Neural crest cell (in vitro differentiated cells): ENCODE measurements around the gene PDYN. TPM values are rescaled to one million over a fixed set of nuclear protein-coding genes. Genes with fewer than 3 reads are reported as not detected.
"Not testable (repeated sequence)": the region's sequence is repeated elsewhere in the genome, so short reads cannot be mapped to it uniquely, and the experiment has no call there.

Experiments used
- DNase-seq: peaks from one replicate; pipeline ENCODE4 v3.0.0; 2021; ENCODE audit warnings: low read depth, mixed read lengths, low spot score
- H3K27ac Mint-ChIP-seq: one replicate; pipeline ENCODE4 v1.8.0; 2021; ENCODE audit warnings: mild to moderate bottlenecking, mixed read lengths; ENCODE audit not compliant: unreplicated experiment
- H3K27me3 Mint-ChIP-seq: 2 replicates; pipeline ENCODE4 v1.8.0; 2021; ENCODE audit warnings: low read depth, mild to moderate bottlenecking, mixed read lengths
- H3K36me3 Mint-ChIP-seq: 2 replicates; pipeline ENCODE4 v1.8.0; 2021; ENCODE audit warnings: low read depth, mild to moderate bottlenecking, mixed read lengths
- H3K4me1 Mint-ChIP-seq: 2 replicates; pipeline ENCODE4 v1.8.0; 2021; ENCODE audit warnings: mixed read lengths
- H3K4me3 Mint-ChIP-seq: one replicate; pipeline ENCODE4 v1.8.0; 2021; ENCODE audit warnings: mild to moderate bottlenecking, mixed read lengths
- H3K9me3 Mint-ChIP-seq: 2 replicates; pipeline ENCODE4 v1.8.0; 2021; ENCODE audit warnings: mixed read lengths
- CTCF ChIP-seq: fragments of 200-600 bp; sonication (generic); conservative IDR thresholded peaks from 2 replicates; pipeline ENCODE4 v1.5.0; 2021; ENCODE audit warnings: antibody characterized with exemption, mild to moderate bottlenecking
- long read RNA-seq: library from polyadenylated mRNA; unstranded; transcript quantifications from one replicate; pipeline ENCODE4 v2.0.0, GENCODE V29; 2020
- total RNA-seq: library from RNA; stranded (reverse); gene quantifications from 2 replicates; pipeline ENCODE4 v1.2.1, GENCODE V29; 2021

PDYN gene
- 0.55 and 0.63 TPM in 2 replicates for total RNA-seq
- long read RNA-seq, partial matches to known transcripts, result 0 of 2 reads
- long read RNA-seq, other reads (novel, unspliced or antisense), result 2 of 2 reads

GRCh38 chr20:1993986-1994385, at the start of gene PDYN:
TSS of gene PDYN (minus strand) at chr20:1994058. CDS start at chr20:1983084, 10,974 bp downstream.
- DNase-seq, result peak; percentile 23
- no peaks in the 10 kb centered on the region for H3K9me3 Mint-ChIP-seq

GRCh38 chr20:2042400-2042799, 48.5 kb upstream of the PDYN start:
- Mint-ChIP-seq H3K4me3 (no peak overlapping the region), H3K27ac (no peak overlapping the region), H3K9me3 (peaks cover 2% of the 10 kb centered on the region), H3K27me3 (peaks cover 27% of the 10 kb centered on the region), H3K36me3 (no peaks in the 10 kb centered on the region), H3K4me1 (no peaks in the 10 kb centered on the region)
- no peak for DNase-seq
- TF ChIP-seq CTCF, result no peak

More at GRCh38 chr20:1993986-1994385, at the start of gene PDYN:
- Mint-ChIP-seq H3K36me3 (no peaks in the 10 kb centered on the region), H3K4me3 (no peak within 1 kb of the TSS), H3K4me1 (peaks cover 15% of the 10 kb centered on the region), H3K27me3 (peaks cover 59% of the 10 kb centered on the region), H3K27ac (no peak within 1 kb of the TSS)
- no peak for TF ChIP-seq CTCF

GRCh38 chr20:2038161-2038560, 44.3 kb upstream of the PDYN start:
- H3K9me3 Mint-ChIP-seq, result peaks cover 2% of the 10 kb centered on the region
- no peaks in the 10 kb centered on the region for H3K4me1 Mint-ChIP-seq
- no peak for DNase-seq
- TF ChIP-seq CTCF, result no peak
- no peak overlapping the region for H3K27ac Mint-ChIP-seq
- H3K36me3 Mint-ChIP-seq, result no peaks in the 10 kb centered on the region
- H3K27me3 Mint-ChIP-seq, result peaks cover 35% of the 10 kb centered on the region
- H3K4me3 Mint-ChIP-seq, result no peak overlapping the region

- Mint-ChIP-seq H3K27me3 (peaks cover 35% of the 10 kb centered on the region), H3K9me3 (peaks cover 2% of the 10 kb centered on the region), H3K27ac (no peak overlapping the region), H3K36me3 (no peaks in the 10 kb centered on the region), H3K4me1 (peaks cover under 1% of the 10 kb centered on the region), H3K4me3 (no peak overlapping the region)
- TF ChIP-seq CTCF, result no peak
- DNase-seq, result no peak
Observed at GRCh38 chr20:2037296-2037914, 43.5 kb upstream of the PDYN start.

- not testable (repeated sequence) for H3K27ac Mint-ChIP-seq, H3K4me3 Mint-ChIP-seq, H3K9me3 Mint-ChIP-seq, H3K36me3 Mint-ChIP-seq, DNase-seq
- Mint-ChIP-seq H3K4me1 (peaks cover 11% of the 10 kb centered on the region), H3K27me3 (peaks cover 29% of the 10 kb centered on the region)
Observed at GRCh38 chr20:2036357-2036756, 42.5 kb upstream of the PDYN start.

GRCh38 chr20:2032168-2032567, 38.3 kb upstream of the PDYN start:
- DNase-seq, result peak; percentile 16
- no peak overlapping the region for H3K27ac Mint-ChIP-seq

More at GRCh38 chr20:2032168-2032567, 38.3 kb upstream of the PDYN start:
- H3K27me3 Mint-ChIP-seq, result peaks cover 26% of the 10 kb centered on the region
- H3K4me1 Mint-ChIP-seq, result peaks cover 13% of the 10 kb centered on the region
- H3K9me3 Mint-ChIP-seq, result no peaks in the 10 kb centered on the region
- no peak overlapping the region for H3K4me3 Mint-ChIP-seq
- no peaks in the 10 kb centered on the region for H3K36me3 Mint-ChIP-seq
- no peak for TF ChIP-seq CTCF
